Endothelial cell of umbilical vein (primary cell): ENCODE measurements around the gene RAD51B. TPM values are rescaled to one million over a fixed set of nuclear protein-coding genes. Genes with fewer than 3 reads are reported as not detected.

ENCODE experiments used
- BruUV-seq: library from RNA; stranded (reverse); fragments of 400-500 nt; replicated peaks from 2 replicates; lab custom pipeline; 2021; lab: Mats Ljungman, UMichigan
- CTCF ChIA-PET: fragments of 300-600, 350-600 bp; sonication (Branson Sonifier 250); formaldehyde crosslinking; loops from one replicate; lab custom pipeline; 2021; ENCODE audit warnings: antibody characterized with exemption, inconsistent platforms; lab: Charles Lee
- POLR2A ChIA-PET: fragments of 300-600, 350-600 bp; sonication (Branson Sonifier 250); formaldehyde crosslinking; loops from one replicate; lab custom pipeline; 2021; ENCODE audit warnings: antibody characterized with exemption, inconsistent platforms; lab: Charles Lee
- DNase-seq: peaks from one replicate; pipeline ENCODE4 v3.0.0-alpha.2; 2011; ENCODE audit warnings: low read depth, low spot score
- FAIRE-seq: peaks from 2 replicates; lab custom pipeline; 2011; peaks lifted over from hg19 to GRCh38; lab: Jason Lieb, UNC
- H2AFZ ChIP-seq: 2 replicates; pipeline ENCODE4 v1.6.0; 2012; ENCODE audit warnings: low read depth, low read length, control low read depth, inconsistent platforms
- H3K27ac ChIP-seq: 2 replicates; pipeline ENCODE4 v1.5.1; 2011; ENCODE audit warnings: low read depth, mild to moderate bottlenecking, control low read depth, low read length, moderate library complexity; ENCODE audit not compliant: insufficient read depth
- H3K27me3 ChIP-seq, 2 experiments: 2 replicates each; pipeline versions ENCODE4 v1.6.0 to v1.6.1; 2011; ENCODE audit warnings: low read length in 2 of 2, mixed read lengths in 1 of 2; ENCODE audit not compliant: control insufficient read depth in 2 of 2, insufficient read depth in 2 of 2
- H3K36me3 ChIP-seq, 2 experiments: 2 replicates in 1 of 2; 3 replicates in 1 of 2; pipeline ENCODE4 v1.5.1; 2011; ENCODE audit warnings: low read length in 2 of 2, mild to moderate bottlenecking in 1 of 2, moderate library complexity in 1 of 2; ENCODE audit not compliant: control insufficient read depth in 2 of 2, insufficient read depth in 2 of 2; ENCODE audit errors: extremely low read depth in 1 of 2
- H3K4me1 ChIP-seq: 3 replicates; pipeline ENCODE4 v1.5.1; 2011; ENCODE audit warnings: mild to moderate bottlenecking, low read length; ENCODE audit not compliant: control insufficient read depth, insufficient read depth; ENCODE audit errors: extremely low read depth
- H3K4me2 ChIP-seq: 2 replicates; pipeline ENCODE4 v1.6.1; 2011; ENCODE audit warnings: low read length, control low read depth, mixed read lengths; ENCODE audit not compliant: insufficient read depth
- H3K4me3 ChIP-seq, 3 experiments: fragments of 200-600 bp in 1 of 3; sonication (generic), shearing (Covaris generic) in 1 of 3; replicated peaks in 1 of 3; 2 replicates each; pipeline ENCODE4 v1.5.1; 2011 to 2016; ENCODE audit warnings: control low read depth in 3 of 3, low read length in 3 of 3, mild to moderate bottlenecking in 2 of 3, inconsistent platforms in 1 of 3, low read depth in 1 of 3, moderate library complexity in 1 of 3; ENCODE audit not compliant: insufficient read depth in 1 of 3
- H3K79me2 ChIP-seq: 2 replicates; pipeline ENCODE4 v1.6.0; 2012; ENCODE audit warnings: low read length, inconsistent platforms; ENCODE audit not compliant: control insufficient read depth, insufficient read depth
- H3K9ac ChIP-seq: replicated peaks from 2 replicates; pipeline ENCODE3; 2011; ENCODE audit warnings: low read length, control low read depth; ENCODE audit not compliant: insufficient read depth; ENCODE audit errors: extremely low read depth
- H3K9me1 ChIP-seq: replicated peaks from 3 replicates; pipeline ENCODE4 v1.6.0; 2011; ENCODE audit warnings: mild to moderate bottlenecking, low read length; ENCODE audit not compliant: control insufficient read depth, insufficient read depth; ENCODE audit errors: extremely low read depth
- H3K9me3 ChIP-seq: replicated peaks from 2 replicates; pipeline ENCODE4 v1.5.1; 2012; ENCODE audit warnings: low read length, inconsistent platforms; ENCODE audit not compliant: control insufficient read depth, insufficient read depth
- H4K20me1 ChIP-seq: replicated peaks from 2 replicates; pipeline ENCODE3; 2011; ENCODE audit warnings: mild to moderate bottlenecking, low read length; ENCODE audit not compliant: control insufficient read depth, insufficient read depth; ENCODE audit errors: extremely low read depth
- CTCF ChIP-seq, 2 donors: IDR thresholded peaks; 1 replicate in 1 of 2; 2 replicates in 1 of 2; pipeline ENCODE4 v1.5.1; 2011; ENCODE audit warnings: low read length in 2 of 2, mild to moderate bottlenecking in 2 of 2, moderate library complexity in 2 of 2, control low read depth in 1 of 2, inconsistent platforms in 1 of 2, low read depth in 1 of 2; ENCODE audit not compliant: insufficient read depth in 1 of 2; ENCODE audit errors: extremely low read depth in 1 of 2
- EZH2 ChIP-seq: IDR thresholded peaks from 2 replicates; pipeline ENCODE4 v1.6.1; 2012; ENCODE audit warnings: borderline replicate concordance, low read depth, mild to moderate bottlenecking, moderate library complexity, low read length, inconsistent platforms; ENCODE audit not compliant: severe bottlenecking
- FOS ChIP-seq: IDR thresholded peaks from 2 replicates; pipeline ENCODE4 v1.6.1; 2011; ENCODE audit warnings: mild to moderate bottlenecking, low read length, moderate library complexity, borderline replicate concordance; ENCODE audit not compliant: insufficient read depth
- GATA2 ChIP-seq: IDR thresholded peaks from 2 replicates; pipeline ENCODE4 v1.7.0; 2011; ENCODE audit warnings: low read depth, mild to moderate bottlenecking, moderate library complexity, mixed read lengths, low read length; ENCODE audit not compliant: insufficient read length, insufficient read depth
- JUN ChIP-seq: IDR thresholded peaks from 2 replicates; pipeline ENCODE4 v1.6.1; 2011; ENCODE audit warnings: borderline replicate concordance, low read depth; ENCODE audit not compliant: insufficient read length, insufficient read depth
- MAX ChIP-seq: IDR thresholded peaks from 2 replicates; pipeline ENCODE4 v1.6.1; 2011; ENCODE audit not compliant: insufficient read depth, insufficient read length
- MYC ChIP-seq: IDR thresholded peaks from one replicate; pipeline ENCODE4 v1.6.1; 2011; ENCODE audit warnings: mild to moderate bottlenecking, low read depth, low read length
- POLR2A ChIP-seq: IDR thresholded peaks from 2 replicates; pipeline ENCODE4 v1.6.1; 2012; ENCODE audit warnings: low read depth, mild to moderate bottlenecking, control low read depth, low read length
- POLR2AphosphoS5 ChIP-seq: IDR thresholded peaks from 2 replicates; pipeline ENCODE4 v1.6.1; 2012; ENCODE audit warnings: low read depth, mild to moderate bottlenecking, control low read depth, low read length, moderate library complexity; ENCODE audit not compliant: insufficient read depth
- dilution Hi-C: fragments of 300-500 bp; cut with MboI; formaldehyde crosslinking; loops from one replicate; pipeline ENCODE4 v1.15.0; 2019; ENCODE audit warnings: low sequenced_read_pairs; ENCODE audit not compliant: extremely low pct_ligation_motif_present
- intact Hi-C: fragments of 100-400 bp; cut with micrococcal nuclease; formaldehyde crosslinking; loops from one replicate; pipeline ENCODE4 v1.10.0; 2022
- polyA plus RNA-seq, 4 experiments: library from polyadenylated mRNA; depleted of rRNA in 3 of 4; stranded (reverse) in 3 of 4; unstranded in 1 of 4; fragments of >200 nt; gene quantifications; 2 replicates each; pipeline versions ENCODE4 v1.2.1 to v1.2.3, GENCODE V29; 2011 to 2012; ENCODE audit warnings: missing spikeins in 1 of 4
- total RNA-seq: library from RNA; stranded (reverse); gene quantifications from 2 replicates; pipeline ENCODE4 v1.2.3, GENCODE V29; 2021

RAD51B gene
- total and polyA plus RNA-seq, 2 donors (not counting 3 experiments of a cell fraction or from before 2014, with no cell fraction given), result 3.9 to 19.0 TPM

GRCh38 chr14:68359837-68360552 lies 540.4 kb downstream of the RAD51B start:
- Histone ChIP-seq H3K4me2 (no peak overlapping the region), H3K27ac (no peak overlapping the region), H2AFZ (peak overlapping the region; percentile 5), H3K27me3 (no peaks in the 10 kb centered on the region), H3K9ac (no peak overlapping the region), H3K36me3 (no peaks in the 10 kb centered on the region), H4K20me1 (no peaks in the 10 kb centered on the region), H3K9me3 (no peaks in the 10 kb centered on the region), H3K4me1 (peaks cover 21% of the 10 kb centered on the region), H3K4me3 (no peak overlapping the region), H3K9me1 (no peaks in the 10 kb centered on the region), H3K79me2 (no peaks in the 10 kb centered on the region)
- DNase-seq, result no peak
- dilution Hi-C loops (no loop called here), intact Hi-C loops (loop anchor here (5.0 kb wide), 1 partner anchor 93 kb away; no protein-coding TSS in a partner anchor)
- no peak for TF ChIP-seq POLR2A
- POLR2A ChIA-PET, result no interaction called here
- BruUV-seq, result no TSS peak
- CTCF ChIA-PET, result interaction anchor here (2.1 to 2.6 kb wide), 2 partner anchors 15 to 18 kb away, joined by 6 to 7 read pairs; no protein-coding TSS in a partner anchor
- FAIRE-seq, result no peak

GRCh38 chr14:68361231-68361630 lies 541.7 kb downstream of the RAD51B start:
- ChIA-PET CTCF (interaction anchor here (0.6 to 2.6 kb wide), 4 partner anchors 14 to 455 kb away, joined by 3 to 7 read pairs (median 5); no protein-coding TSS in a partner anchor), POLR2A (interaction anchor here (0.7 to 1.5 kb wide), 3 partner anchors 334 to 432 kb away, joined by 3 to 4 read pairs (median 3); partner anchors contain the start of gene ZFP36L1)
- no peaks in the 10 kb centered on the region for H3K79me2 ChIP-seq
- H3K9me3 ChIP-seq, result no peaks in the 10 kb centered on the region
- no peaks in the 10 kb centered on the region for H4K20me1 ChIP-seq
- peaks cover 28% of the 10 kb centered on the region for H3K4me1 ChIP-seq
- BruUV-seq, result no TSS peak
- H3K36me3 ChIP-seq, result no peaks in the 10 kb centered on the region
- peak overlapping the region; percentile 40 for H2AFZ ChIP-seq
- no peak for TF ChIP-seq CTCF (IDR thresholded peaks at IDR 0.05; ENCODE audit: extremely low read depth in 1 of 2, insufficient read depth in 1 of 2, low read depth in 1 of 2, low read length in 2 of 2)
- TF ChIP-seq FOS, result peak; percentile 66
- TF ChIP-seq GATA2, result peak; percentile 53
- TF ChIP-seq EZH2, result no peak
- TF ChIP-seq POLR2AphosphoS5, result peak; percentile 36
- TF ChIP-seq MYC, result no peak
- no peak for TF ChIP-seq POLR2A
- peak; percentile 57 for TF ChIP-seq JUN
- TF ChIP-seq MAX, result no peak
- peak overlapping the region; percentile 69 for H3K27ac ChIP-seq
- dilution Hi-C loops (no loop called here), intact Hi-C loops (loop anchor here (5.0 kb wide), 1 partner anchor 94 kb away; no protein-coding TSS in a partner anchor)
- no peaks in the 10 kb centered on the region for H3K27me3 ChIP-seq
- no peaks in the 10 kb centered on the region for H3K9me1 ChIP-seq
- H3K9ac ChIP-seq, result no peak overlapping the region
- H3K4me3 ChIP-seq, result no peak overlapping the region
- peak; percentile 73 for DNase-seq
- H3K4me2 ChIP-seq, result peak overlapping the region; percentile 41
- FAIRE-seq, result peak; percentile 90
